GM21390 (cell line): ENCODE results near the gene CPAMD8.
"Not testable (repeated sequence)": the region's sequence is repeated elsewhere in the genome, so short reads cannot be mapped to it uniquely, and the experiment has no call there.

ENCODE experiments used
- ATAC-seq: cut with Tn5 transposase; IDR thresholded peaks from one replicate; pipeline ENCODE4 v1.9.1; 2021; ENCODE audit not compliant: unreplicated experiment

Gene CPAMD8

GRCh38 chr19:16951529-16951928 lies 75.1 kb downstream of the CPAMD8 start:
- no peak for ATAC-seq

- ATAC-seq, result no peak
These were observed 77.0 kb downstream of the CPAMD8 start for GRCh38 chr19:16949496-16950023.

- ATAC-seq, result no peak
These were observed 79.4 kb downstream of the CPAMD8 start for GRCh38 chr19:16946951-16947940.

- no peak for ATAC-seq
These were observed 80.7 kb downstream of the CPAMD8 start for GRCh38 chr19:16945762-16946465.

GRCh38 chr19:16945364-16945714 lies 81.3 kb downstream of the CPAMD8 start:
- ATAC-seq, result no peak

GRCh38 chr19:16944626-16945363 lies 81.8 kb downstream of the CPAMD8 start:
- ATAC-seq, result no peak

GRCh38 chr19:16943942-16944625 lies 82.5 kb downstream of the CPAMD8 start:
- no peak for ATAC-seq

- ATAC-seq, result not testable (repeated sequence)
These were observed 83.5 kb downstream of the CPAMD8 start for GRCh38 chr19:16943090-16943489.

GRCh38 chr19:16942583-16942982 lies 84.0 kb downstream of the CPAMD8 start:
- no peak for ATAC-seq

- ATAC-seq, result no peak
These were observed 86.0 kb downstream of the CPAMD8 start for GRCh38 chr19:16940626-16941025.

GRCh38 chr19:16940063-16940462 lies 86.5 kb downstream of the CPAMD8 start:
- not testable (repeated sequence) for ATAC-seq

- ATAC-seq, result no peak
These were observed 88.4 kb downstream of the CPAMD8 start for GRCh38 chr19:16938211-16938610.

GRCh38 chr19:16937796-16938195 lies 88.8 kb downstream of the CPAMD8 start:
- not testable (repeated sequence) for ATAC-seq

GRCh38 chr19:16936901-16937300 lies 89.7 kb downstream of the CPAMD8 start:
- no peak for ATAC-seq

- ATAC-seq, result no peak
These were observed 92.1 kb downstream of the CPAMD8 start for GRCh38 chr19:16934489-16934888.

GRCh38 chr19:16931306-16931705 lies 95.3 kb downstream of the CPAMD8 start:
- no peak for ATAC-seq

- no peak for ATAC-seq
These were observed 95.9 kb downstream of the CPAMD8 start for GRCh38 chr19:16930753-16931152.

GRCh38 chr19:16928916-16929315 lies 97.7 kb downstream of the CPAMD8 start:
- no peak for ATAC-seq

GRCh38 chr19:16928351-16928750 lies 98.3 kb downstream of the CPAMD8 start:
- no peak for ATAC-seq

- no peak for ATAC-seq
These were observed 98.7 kb downstream of the CPAMD8 start for GRCh38 chr19:16927883-16928282.

- no peak for ATAC-seq
These were observed 103.7 kb downstream of the CPAMD8 start for GRCh38 chr19:16922949-16923348.
